ENCODE results near the gene KLHL21. TPM values are rescaled to one million over a fixed set of nuclear protein-coding genes. Genes with fewer than 3 reads are reported as not detected.

KLHL21 gene
- total and polyA plus RNA-seq, 10 of the 15 experiments (the other 5 are each of a cell fraction or from before 2014, with no cell fraction given): 0.76 to 12.2 (median 5.2) TPM

DNA sequence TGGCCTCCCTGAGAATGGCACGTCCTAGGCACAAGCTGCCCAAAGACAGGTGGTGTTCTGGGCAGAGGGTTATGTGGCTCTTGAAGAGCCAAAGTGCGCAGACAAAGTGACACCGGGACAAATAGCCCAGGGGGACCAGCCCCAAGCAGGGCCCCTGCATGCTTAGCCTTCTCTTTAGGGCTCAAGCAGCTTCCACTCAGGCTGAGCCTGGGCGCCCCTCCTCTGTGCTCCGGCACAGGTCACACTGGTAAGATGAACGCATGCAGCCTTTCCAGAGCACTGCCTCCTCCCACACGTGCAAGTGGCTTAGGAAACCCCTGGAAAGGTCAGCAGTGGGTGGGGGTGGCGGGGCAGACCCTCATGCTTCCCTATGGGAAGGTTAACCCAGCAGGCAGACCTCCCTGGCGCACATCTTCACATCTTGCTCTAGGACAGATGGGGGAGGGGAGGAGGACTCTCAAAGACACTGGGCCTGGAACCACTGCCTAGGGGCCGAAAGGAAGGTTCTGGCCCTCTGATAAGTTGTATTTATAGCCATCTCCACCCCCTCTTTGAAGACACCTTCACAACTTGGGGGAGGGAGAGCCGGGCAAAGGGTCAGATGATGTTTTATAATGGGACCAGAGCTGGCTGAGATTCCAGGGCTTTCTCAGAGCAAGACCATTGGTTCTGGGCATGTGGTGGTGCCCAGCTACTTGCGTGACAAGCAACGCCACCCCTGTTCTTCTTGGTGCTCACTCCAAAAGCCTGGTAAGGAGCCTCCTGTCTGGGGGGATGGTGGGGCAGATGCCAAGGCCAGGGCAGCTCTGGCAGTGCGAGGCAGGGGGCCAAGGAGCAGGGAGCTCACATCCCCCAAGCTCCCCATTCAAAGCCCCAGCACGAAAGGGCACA is 5.5 kb downstream of the KLHL21 start (continued):
- TF ChIP-seq NKRF (conservative IDR thresholded peaks at IDR 0.05): no peak
- TF ChIP-seq SP1 (IDR thresholded peaks at IDR 0.05; ENCODE audit: low read depth, low read length): no peak
- no peak for TF ChIP-seq MEF2A (IDR thresholded peaks at IDR 0.05; ENCODE audit: insufficient read depth, low read depth, low read length)

DNA sequence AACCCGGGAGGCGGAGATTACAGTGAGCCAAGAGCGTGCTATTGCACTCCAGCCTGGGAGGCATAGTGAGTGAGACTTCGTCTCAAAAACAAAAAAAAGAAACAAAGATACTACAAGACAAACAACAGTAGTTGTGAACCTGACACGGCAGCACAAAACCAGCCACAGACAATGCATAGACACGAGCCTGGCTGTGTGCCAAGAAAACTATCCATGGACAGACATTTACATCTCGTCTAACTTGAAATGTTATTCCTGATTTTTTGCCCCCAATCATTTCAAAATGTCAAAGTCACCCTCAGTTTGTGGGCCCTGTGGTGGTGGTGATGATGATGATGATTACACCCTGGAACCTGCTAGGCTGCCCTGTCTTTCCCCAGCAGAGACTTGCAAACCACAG is 6.3 kb downstream of the KLHL21 start:
- H3K36me3 ChIP-seq (ENCODE audit: control insufficient read depth in 2 of 2, insufficient read depth in 2 of 2, low read length in 1 of 2): peaks cover 10 to 24% of the 10 kb centered on the region in 2 experiments
- RAD21 ChIA-PET (ENCODE audit: unreplicated experiment): no interaction called here
- H3K4me2 ChIP-seq (ENCODE audit: control insufficient read depth, insufficient read depth): no peak overlapping the region
- H3K27me3 ChIP-seq (replicated peaks in 1 of 2; ENCODE audit: control insufficient read depth in 2 of 2, insufficient read depth in 2 of 2, low read length in 1 of 2): no peaks in the 10 kb centered on the region
- no peak overlapping the region for H3K27ac ChIP-seq (ENCODE audit: control insufficient read depth, insufficient read depth)
- H4K20me1 ChIP-seq (ENCODE audit: control insufficient read depth, insufficient read depth): no peaks in the 10 kb centered on the region
- no peak overlapping the region for H2AFZ ChIP-seq (ENCODE audit: control insufficient read depth, low read depth, low read length)
- H3K79me2 ChIP-seq (ENCODE audit: control insufficient read depth, insufficient read depth, low read length): peaks cover 26% of the 10 kb centered on the region
- intact Hi-C loops (cut with micrococcal nuclease; ENCODE audit: unreplicated experiment): no loop called here
- peaks cover 9% of the 10 kb centered on the region for H3K4me1 ChIP-seq (ENCODE audit: control insufficient read depth, insufficient read depth, low read length)
- in situ Hi-C loops (cut with MboI): no loop called here
- no peak overlapping the region for H3K4me3 ChIP-seq
- DNase-seq (ENCODE audit: low read depth, low spot score) (no peak), FAIRE-seq (no peak), ATAC-seq (no peak)
- BruUV-seq (replicated peaks): no TSS peak
- no peaks in the 10 kb centered on the region for H3K9me3 ChIP-seq (replicated peaks; ENCODE audit: control insufficient read depth, insufficient read depth, low read length)
- no peak overlapping the region for H3K9ac ChIP-seq (ENCODE audit: control insufficient read depth, insufficient read depth, low read length)
- TF ChIP-seq HCFC1 (IDR thresholded peaks at IDR 0.05; ENCODE audit: low read length) (no peak), SMAD5 (IDR thresholded peaks at IDR 0.05; ENCODE audit: low read depth) (no peak), NRF1 (conservative IDR thresholded peaks at IDR 0.05; ENCODE audit: low read depth, low read length) (no peak), SMARCA5 (IDR thresholded peaks at IDR 0.05) (no peak), NFIC (IDR thresholded peaks at IDR 0.05; ENCODE audit: low read depth, low read length) (no peak), NKRF (conservative IDR thresholded peaks at IDR 0.05) (no peak), ESRRA (IDR thresholded peaks at IDR 0.05; ENCODE audit: low read length) (no peak)
- TF ChIP-seq, protein P1, sequence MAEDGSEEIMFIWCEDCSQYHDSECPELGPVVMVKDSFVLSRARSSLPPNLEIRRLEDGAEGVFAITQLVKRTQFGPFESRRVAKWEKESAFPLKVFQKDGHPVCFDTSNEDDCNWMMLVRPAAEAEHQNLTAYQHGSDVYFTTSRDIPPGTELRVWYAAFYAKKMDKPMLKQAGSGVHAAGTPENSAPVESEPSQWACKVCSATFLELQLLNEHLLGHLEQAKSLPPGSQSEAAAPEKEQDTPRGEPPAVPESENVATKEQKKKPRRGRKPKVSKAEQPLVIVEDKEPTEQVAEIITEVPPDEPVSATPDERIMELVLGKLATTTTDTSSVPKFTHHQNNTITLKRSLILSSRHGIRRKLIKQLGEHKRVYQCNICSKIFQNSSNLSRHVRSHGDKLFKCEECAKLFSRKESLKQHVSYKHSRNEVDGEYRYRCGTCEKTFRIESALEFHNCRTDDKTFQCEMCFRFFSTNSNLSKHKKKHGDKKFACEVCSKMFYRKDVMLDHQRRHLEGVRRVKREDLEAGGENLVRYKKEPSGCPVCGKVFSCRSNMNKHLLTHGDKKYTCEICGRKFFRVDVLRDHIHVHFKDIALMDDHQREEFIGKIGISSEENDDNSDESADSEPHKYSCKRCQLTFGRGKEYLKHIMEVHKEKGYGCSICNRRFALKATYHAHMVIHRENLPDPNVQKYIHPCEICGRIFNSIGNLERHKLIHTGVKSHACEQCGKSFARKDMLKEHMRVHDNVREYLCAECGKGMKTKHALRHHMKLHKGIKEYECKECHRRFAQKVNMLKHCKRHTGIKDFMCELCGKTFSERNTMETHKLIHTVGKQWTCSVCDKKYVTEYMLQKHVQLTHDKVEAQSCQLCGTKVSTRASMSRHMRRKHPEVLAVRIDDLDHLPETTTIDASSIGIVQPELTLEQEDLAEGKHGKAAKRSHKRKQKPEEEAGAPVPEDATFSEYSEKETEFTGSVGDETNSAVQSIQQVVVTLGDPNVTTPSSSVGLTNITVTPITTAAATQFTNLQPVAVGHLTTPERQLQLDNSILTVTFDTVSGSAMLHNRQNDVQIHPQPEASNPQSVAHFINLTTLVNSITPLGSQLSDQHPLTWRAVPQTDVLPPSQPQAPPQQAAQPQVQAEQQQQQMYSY (CRISPR knock-in tag; IDR thresholded peaks at IDR 0.05): no peak
- CTCF ChIA-PET: interaction anchor here (0.6 kb wide), 1 partner anchor 15 kb away, joined by 4 read pairs; no protein-coding TSS in a partner anchor
- POLR2A ChIA-PET: no interaction called here
- SMC1A ChIA-PET (ENCODE audit: uncharacterized antibody, unreplicated experiment): no interaction called here
- WGBS (ENCODE audit: insufficient coverage, insufficient replicate concordance, low lambda C conversion rate, missing lambda C conversion rate): 87% methylated on average over 7 of the region's 7 CpGs

Measured in GM12878 (cell line).